ENCODE data around the gene GPN2.
A peak's percentile ranks its signal among the peaks of the same experiment; 100 is the strongest.

DNA sequence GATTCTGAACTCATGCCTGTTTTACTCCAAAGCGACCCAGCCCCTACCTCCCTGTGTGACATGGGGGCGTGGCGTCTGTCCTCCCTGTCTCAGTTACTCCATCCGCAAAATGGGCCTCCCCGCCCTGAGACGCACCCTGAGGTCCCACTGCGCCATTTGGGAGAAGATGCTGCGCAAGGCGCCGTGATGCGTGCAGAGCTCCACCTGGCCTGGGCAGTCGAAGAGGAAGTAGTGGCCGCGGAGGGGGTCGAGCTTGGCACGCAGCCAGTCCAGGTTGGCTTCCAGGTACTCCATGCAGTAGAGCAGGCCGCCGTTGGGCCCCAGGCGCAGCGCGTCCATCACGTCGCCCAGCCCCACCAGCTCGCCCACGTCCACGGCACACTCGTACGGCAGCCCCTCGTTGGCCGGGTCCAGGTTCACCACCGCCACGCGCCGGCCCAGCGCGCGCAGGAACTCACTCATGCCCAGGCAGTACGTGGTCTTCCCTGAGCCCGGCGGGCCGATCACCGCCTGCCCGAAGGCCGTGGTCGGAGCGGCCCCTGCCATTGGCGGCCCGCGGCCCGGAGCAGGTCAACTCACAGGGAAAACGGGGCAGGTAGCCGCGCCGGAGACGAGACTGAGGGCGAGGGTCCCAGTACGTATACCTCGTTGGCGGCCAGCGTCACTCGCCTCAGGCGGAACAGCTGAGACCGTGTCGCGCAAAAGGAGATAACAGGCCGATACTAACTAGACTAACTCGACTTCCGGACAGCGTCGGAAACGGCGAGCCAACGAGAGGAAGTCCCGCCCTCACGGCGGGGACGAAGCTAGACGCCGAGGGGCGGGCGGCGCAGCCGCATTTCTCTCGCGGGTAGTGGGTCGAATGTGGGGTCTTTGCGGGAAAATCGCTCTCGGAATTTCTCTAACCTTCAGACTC is at the start of gene GPN2:
- TF ChIP-seq, protein P1, sequence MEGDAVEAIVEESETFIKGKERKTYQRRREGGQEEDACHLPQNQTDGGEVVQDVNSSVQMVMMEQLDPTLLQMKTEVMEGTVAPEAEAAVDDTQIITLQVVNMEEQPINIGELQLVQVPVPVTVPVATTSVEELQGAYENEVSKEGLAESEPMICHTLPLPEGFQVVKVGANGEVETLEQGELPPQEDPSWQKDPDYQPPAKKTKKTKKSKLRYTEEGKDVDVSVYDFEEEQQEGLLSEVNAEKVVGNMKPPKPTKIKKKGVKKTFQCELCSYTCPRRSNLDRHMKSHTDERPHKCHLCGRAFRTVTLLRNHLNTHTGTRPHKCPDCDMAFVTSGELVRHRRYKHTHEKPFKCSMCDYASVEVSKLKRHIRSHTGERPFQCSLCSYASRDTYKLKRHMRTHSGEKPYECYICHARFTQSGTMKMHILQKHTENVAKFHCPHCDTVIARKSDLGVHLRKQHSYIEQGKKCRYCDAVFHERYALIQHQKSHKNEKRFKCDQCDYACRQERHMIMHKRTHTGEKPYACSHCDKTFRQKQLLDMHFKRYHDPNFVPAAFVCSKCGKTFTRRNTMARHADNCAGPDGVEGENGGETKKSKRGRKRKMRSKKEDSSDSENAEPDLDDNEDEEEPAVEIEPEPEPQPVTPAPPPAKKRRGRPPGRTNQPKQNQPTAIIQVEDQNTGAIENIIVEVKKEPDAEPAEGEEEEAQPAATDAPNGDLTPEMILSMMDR (IDR thresholded peaks at IDR 0.05): no peak
- TF ChIP-seq, protein P2, sequence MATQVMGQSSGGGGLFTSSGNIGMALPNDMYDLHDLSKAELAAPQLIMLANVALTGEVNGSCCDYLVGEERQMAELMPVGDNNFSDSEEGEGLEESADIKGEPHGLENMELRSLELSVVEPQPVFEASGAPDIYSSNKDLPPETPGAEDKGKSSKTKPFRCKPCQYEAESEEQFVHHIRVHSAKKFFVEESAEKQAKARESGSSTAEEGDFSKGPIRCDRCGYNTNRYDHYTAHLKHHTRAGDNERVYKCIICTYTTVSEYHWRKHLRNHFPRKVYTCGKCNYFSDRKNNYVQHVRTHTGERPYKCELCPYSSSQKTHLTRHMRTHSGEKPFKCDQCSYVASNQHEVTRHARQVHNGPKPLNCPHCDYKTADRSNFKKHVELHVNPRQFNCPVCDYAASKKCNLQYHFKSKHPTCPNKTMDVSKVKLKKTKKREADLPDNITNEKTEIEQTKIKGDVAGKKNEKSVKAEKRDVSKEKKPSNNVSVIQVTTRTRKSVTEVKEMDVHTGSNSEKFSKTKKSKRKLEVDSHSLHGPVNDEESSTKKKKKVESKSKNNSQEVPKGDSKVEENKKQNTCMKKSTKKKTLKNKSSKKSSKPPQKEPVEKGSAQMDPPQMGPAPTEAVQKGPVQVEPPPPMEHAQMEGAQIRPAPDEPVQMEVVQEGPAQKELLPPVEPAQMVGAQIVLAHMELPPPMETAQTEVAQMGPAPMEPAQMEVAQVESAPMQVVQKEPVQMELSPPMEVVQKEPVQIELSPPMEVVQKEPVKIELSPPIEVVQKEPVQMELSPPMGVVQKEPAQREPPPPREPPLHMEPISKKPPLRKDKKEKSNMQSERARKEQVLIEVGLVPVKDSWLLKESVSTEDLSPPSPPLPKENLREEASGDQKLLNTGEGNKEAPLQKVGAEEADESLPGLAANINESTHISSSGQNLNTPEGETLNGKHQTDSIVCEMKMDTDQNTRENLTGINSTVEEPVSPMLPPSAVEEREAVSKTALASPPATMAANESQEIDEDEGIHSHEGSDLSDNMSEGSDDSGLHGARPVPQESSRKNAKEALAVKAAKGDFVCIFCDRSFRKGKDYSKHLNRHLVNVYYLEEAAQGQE (IDR thresholded peaks at IDR 0.05; ENCODE audit: insufficient read depth in 1 of 2, low read depth in 2 of 2, low read length in 1 of 2): 0 out of 4 replicates have a peak, but pooled peaks of 1 of the 2 experiments have one; percentile 37
- TF ChIP-seq TCF7L2 (IDR thresholded peaks at IDR 0.05; ENCODE audit: low read depth, low read length) (no peak), SIN3A (IDR thresholded peaks at IDR 0.05; ENCODE audit: borderline replicate concordance, insufficient read depth, low read depth, low read length) (peak; percentile 59; the same call in 1 of the 2 replicates)
